Endothelial cell of umbilical vein (primary cell): ENCODE results near the gene RPS27L. TPM values are rescaled to one million over a fixed set of nuclear protein-coding genes. Genes with fewer than 3 reads are reported as not detected.

ENCODE experiments used
- BruUV-seq: library from RNA; stranded (reverse); fragments of 400-500 nt; replicated peaks from 2 replicates; lab custom pipeline; 2021; lab: Mats Ljungman, UMichigan
- CTCF ChIA-PET: fragments of 300-600, 350-600 bp; sonication (Branson Sonifier 250); formaldehyde crosslinking; loops from one replicate; lab custom pipeline; 2021; ENCODE audit warnings: antibody characterized with exemption, inconsistent platforms; lab: Charles Lee
- POLR2A ChIA-PET: fragments of 300-600, 350-600 bp; sonication (Branson Sonifier 250); formaldehyde crosslinking; loops from one replicate; lab custom pipeline; 2021; ENCODE audit warnings: antibody characterized with exemption, inconsistent platforms; lab: Charles Lee
- DNase-seq: peaks from one replicate; pipeline ENCODE4 v3.0.0-alpha.2; 2011; ENCODE audit warnings: low read depth, low spot score
- FAIRE-seq: peaks from 2 replicates; lab custom pipeline; 2011; peaks lifted over from hg19 to GRCh38; lab: Jason Lieb, UNC
- H2AFZ ChIP-seq: 2 replicates; pipeline ENCODE4 v1.6.0; 2012; ENCODE audit warnings: low read depth, low read length, control low read depth, inconsistent platforms
- H3K27ac ChIP-seq: 2 replicates; pipeline ENCODE4 v1.5.1; 2011; ENCODE audit warnings: low read depth, mild to moderate bottlenecking, control low read depth, low read length, moderate library complexity; ENCODE audit not compliant: insufficient read depth
- H3K27me3 ChIP-seq, 2 experiments: 2 replicates each; pipeline versions ENCODE4 v1.6.0 to v1.6.1; 2011; ENCODE audit warnings: low read length in 2 of 2, mixed read lengths in 1 of 2; ENCODE audit not compliant: control insufficient read depth in 2 of 2, insufficient read depth in 2 of 2
- H3K36me3 ChIP-seq, 2 experiments: 2 replicates in 1 of 2; 3 replicates in 1 of 2; pipeline ENCODE4 v1.5.1; 2011; ENCODE audit warnings: low read length in 2 of 2, mild to moderate bottlenecking in 1 of 2, moderate library complexity in 1 of 2; ENCODE audit not compliant: control insufficient read depth in 2 of 2, insufficient read depth in 2 of 2; ENCODE audit errors: extremely low read depth in 1 of 2
- H3K4me1 ChIP-seq: 3 replicates; pipeline ENCODE4 v1.5.1; 2011; ENCODE audit warnings: mild to moderate bottlenecking, low read length; ENCODE audit not compliant: control insufficient read depth, insufficient read depth; ENCODE audit errors: extremely low read depth
- H3K4me2 ChIP-seq: 2 replicates; pipeline ENCODE4 v1.6.1; 2011; ENCODE audit warnings: low read length, control low read depth, mixed read lengths; ENCODE audit not compliant: insufficient read depth
- H3K4me3 ChIP-seq, 3 experiments: fragments of 200-600 bp in 1 of 3; sonication (generic), shearing (Covaris generic) in 1 of 3; replicated peaks in 1 of 3; 2 replicates each; pipeline ENCODE4 v1.5.1; 2011 to 2016; ENCODE audit warnings: control low read depth in 3 of 3, low read length in 3 of 3, mild to moderate bottlenecking in 2 of 3, inconsistent platforms in 1 of 3, low read depth in 1 of 3, moderate library complexity in 1 of 3; ENCODE audit not compliant: insufficient read depth in 1 of 3
- H3K79me2 ChIP-seq: 2 replicates; pipeline ENCODE4 v1.6.0; 2012; ENCODE audit warnings: low read length, inconsistent platforms; ENCODE audit not compliant: control insufficient read depth, insufficient read depth
- H3K9ac ChIP-seq: replicated peaks from 2 replicates; pipeline ENCODE3; 2011; ENCODE audit warnings: low read length, control low read depth; ENCODE audit not compliant: insufficient read depth; ENCODE audit errors: extremely low read depth
- H3K9me1 ChIP-seq: replicated peaks from 3 replicates; pipeline ENCODE4 v1.6.0; 2011; ENCODE audit warnings: mild to moderate bottlenecking, low read length; ENCODE audit not compliant: control insufficient read depth, insufficient read depth; ENCODE audit errors: extremely low read depth
- H3K9me3 ChIP-seq: replicated peaks from 2 replicates; pipeline ENCODE4 v1.5.1; 2012; ENCODE audit warnings: low read length, inconsistent platforms; ENCODE audit not compliant: control insufficient read depth, insufficient read depth
- H4K20me1 ChIP-seq: replicated peaks from 2 replicates; pipeline ENCODE3; 2011; ENCODE audit warnings: mild to moderate bottlenecking, low read length; ENCODE audit not compliant: control insufficient read depth, insufficient read depth; ENCODE audit errors: extremely low read depth
- CTCF ChIP-seq, 2 donors: IDR thresholded peaks; 1 replicate in 1 of 2; 2 replicates in 1 of 2; pipeline ENCODE4 v1.5.1; 2011; ENCODE audit warnings: low read length in 2 of 2, mild to moderate bottlenecking in 2 of 2, moderate library complexity in 2 of 2, control low read depth in 1 of 2, inconsistent platforms in 1 of 2, low read depth in 1 of 2; ENCODE audit not compliant: insufficient read depth in 1 of 2; ENCODE audit errors: extremely low read depth in 1 of 2
- EZH2 ChIP-seq: IDR thresholded peaks from 2 replicates; pipeline ENCODE4 v1.6.1; 2012; ENCODE audit warnings: borderline replicate concordance, low read depth, mild to moderate bottlenecking, moderate library complexity, low read length, inconsistent platforms; ENCODE audit not compliant: severe bottlenecking
- FOS ChIP-seq: IDR thresholded peaks from 2 replicates; pipeline ENCODE4 v1.6.1; 2011; ENCODE audit warnings: mild to moderate bottlenecking, low read length, moderate library complexity, borderline replicate concordance; ENCODE audit not compliant: insufficient read depth
- GATA2 ChIP-seq: IDR thresholded peaks from 2 replicates; pipeline ENCODE4 v1.7.0; 2011; ENCODE audit warnings: low read depth, mild to moderate bottlenecking, moderate library complexity, mixed read lengths, low read length; ENCODE audit not compliant: insufficient read length, insufficient read depth
- JUN ChIP-seq: IDR thresholded peaks from 2 replicates; pipeline ENCODE4 v1.6.1; 2011; ENCODE audit warnings: borderline replicate concordance, low read depth; ENCODE audit not compliant: insufficient read length, insufficient read depth
- MAX ChIP-seq: IDR thresholded peaks from 2 replicates; pipeline ENCODE4 v1.6.1; 2011; ENCODE audit not compliant: insufficient read depth, insufficient read length
- MYC ChIP-seq: IDR thresholded peaks from one replicate; pipeline ENCODE4 v1.6.1; 2011; ENCODE audit warnings: mild to moderate bottlenecking, low read depth, low read length
- POLR2A ChIP-seq: IDR thresholded peaks from 2 replicates; pipeline ENCODE4 v1.6.1; 2012; ENCODE audit warnings: low read depth, mild to moderate bottlenecking, control low read depth, low read length
- POLR2AphosphoS5 ChIP-seq: IDR thresholded peaks from 2 replicates; pipeline ENCODE4 v1.6.1; 2012; ENCODE audit warnings: low read depth, mild to moderate bottlenecking, control low read depth, low read length, moderate library complexity; ENCODE audit not compliant: insufficient read depth
- dilution Hi-C: fragments of 300-500 bp; cut with MboI; formaldehyde crosslinking; loops from one replicate; pipeline ENCODE4 v1.15.0; 2019; ENCODE audit warnings: low sequenced_read_pairs; ENCODE audit not compliant: extremely low pct_ligation_motif_present
- intact Hi-C: fragments of 100-400 bp; cut with micrococcal nuclease; formaldehyde crosslinking; loops from one replicate; pipeline ENCODE4 v1.10.0; 2022
- polyA plus RNA-seq, 4 experiments: library from polyadenylated mRNA; depleted of rRNA in 3 of 4; stranded (reverse) in 3 of 4; unstranded in 1 of 4; fragments of >200 nt; gene quantifications; 2 replicates each; pipeline versions ENCODE4 v1.2.1 to v1.2.3, GENCODE V29; 2011 to 2012; ENCODE audit warnings: missing spikeins in 1 of 4
- total RNA-seq: library from RNA; stranded (reverse); gene quantifications from 2 replicates; pipeline ENCODE4 v1.2.3, GENCODE V29; 2021

Gene RPS27L
- total and polyA plus RNA-seq, 2 donors (not counting 3 experiments of a cell fraction or from before 2014, with no cell fraction given): 163 to 345 TPM

GRCh38 chr15:63198371-63199250, 41.3 kb upstream of the RPS27L start:
- intact Hi-C loops (no loop called here), dilution Hi-C loops (no loop called here)
- Histone ChIP-seq H3K27ac (no peak overlapping the region), H3K9me1 (no peaks in the 10 kb centered on the region), H3K9me3 (no peaks in the 10 kb centered on the region), H3K4me1 (peaks cover 17% of the 10 kb centered on the region), H2AFZ (no peak overlapping the region), H3K9ac (no peak overlapping the region), H3K36me3 (no peaks in the 10 kb centered on the region), H3K79me2 (peaks cover 86% of the 10 kb centered on the region), H3K4me3 (no peak overlapping the region), H4K20me1 (no peaks in the 10 kb centered on the region), H3K27me3 (no peaks in the 10 kb centered on the region), H3K4me2 (no peak overlapping the region)
- TF ChIP-seq GATA2 (no peak), EZH2 (no peak), JUN (no peak), POLR2A (no peak), MAX (no peak), FOS (no peak), CTCF (IDR thresholded peaks at IDR 0.05; ENCODE audit: extremely low read depth in 1 of 2, insufficient read depth in 1 of 2, low read depth in 1 of 2, low read length in 2 of 2) (no peak), MYC (no peak), POLR2AphosphoS5 (no peak)
- ChIA-PET CTCF (no interaction called here), POLR2A (no interaction called here)
- FAIRE-seq (no peak), DNase-seq (no peak)
- BruUV-seq: no TSS peak
